ENCODE measurements around the gene SLC43A3. TPM values are rescaled to one million over a fixed set of nuclear protein-coding genes. Genes with fewer than 3 reads are reported as not detected.
A peak's percentile ranks its signal among the peaks of the same experiment; 100 is the strongest.

Gene SLC43A3
- total RNA-seq, 1 donor from 2014 or later = 66.0 TPM

DNA sequence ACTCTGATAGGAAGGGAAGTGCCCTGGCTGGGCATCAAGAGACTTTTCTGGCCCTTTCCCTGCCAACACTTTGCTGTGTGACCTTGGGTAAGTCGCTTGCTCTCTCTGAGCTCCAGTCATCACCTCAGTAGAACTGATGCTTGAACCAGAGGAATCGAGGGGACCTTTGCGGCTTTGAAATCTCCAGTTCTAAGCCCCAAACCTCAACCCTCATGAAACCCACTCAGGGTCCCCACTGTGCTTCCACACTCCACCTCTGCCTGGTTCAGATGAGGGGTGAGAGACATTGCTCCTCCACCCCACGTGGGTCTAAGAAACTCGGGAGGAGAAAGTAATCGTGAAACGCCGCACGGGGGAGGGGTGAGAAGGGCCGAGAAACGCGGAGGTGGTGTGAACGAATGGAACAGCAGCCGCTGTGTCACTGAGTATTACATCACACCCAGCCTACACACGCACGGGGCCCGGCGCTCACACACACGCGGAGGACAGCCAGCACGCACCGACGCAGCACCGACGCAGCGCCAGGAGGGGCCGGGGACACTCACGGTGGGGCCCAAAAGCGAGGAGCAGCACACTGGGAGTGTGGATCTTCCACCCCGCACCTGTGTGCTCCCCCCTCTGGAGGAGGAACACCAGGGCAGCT lies 37.7 kb upstream of the SLC43A3 start:
- H3K4me3 ChIP-seq (ENCODE audit: low read depth, low read length) = no peak overlapping the region
- DNase-seq (ENCODE audit: low read depth) = no peak
- TF ChIP-seq, protein P1, sequence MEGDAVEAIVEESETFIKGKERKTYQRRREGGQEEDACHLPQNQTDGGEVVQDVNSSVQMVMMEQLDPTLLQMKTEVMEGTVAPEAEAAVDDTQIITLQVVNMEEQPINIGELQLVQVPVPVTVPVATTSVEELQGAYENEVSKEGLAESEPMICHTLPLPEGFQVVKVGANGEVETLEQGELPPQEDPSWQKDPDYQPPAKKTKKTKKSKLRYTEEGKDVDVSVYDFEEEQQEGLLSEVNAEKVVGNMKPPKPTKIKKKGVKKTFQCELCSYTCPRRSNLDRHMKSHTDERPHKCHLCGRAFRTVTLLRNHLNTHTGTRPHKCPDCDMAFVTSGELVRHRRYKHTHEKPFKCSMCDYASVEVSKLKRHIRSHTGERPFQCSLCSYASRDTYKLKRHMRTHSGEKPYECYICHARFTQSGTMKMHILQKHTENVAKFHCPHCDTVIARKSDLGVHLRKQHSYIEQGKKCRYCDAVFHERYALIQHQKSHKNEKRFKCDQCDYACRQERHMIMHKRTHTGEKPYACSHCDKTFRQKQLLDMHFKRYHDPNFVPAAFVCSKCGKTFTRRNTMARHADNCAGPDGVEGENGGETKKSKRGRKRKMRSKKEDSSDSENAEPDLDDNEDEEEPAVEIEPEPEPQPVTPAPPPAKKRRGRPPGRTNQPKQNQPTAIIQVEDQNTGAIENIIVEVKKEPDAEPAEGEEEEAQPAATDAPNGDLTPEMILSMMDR (conservative IDR thresholded peaks at IDR 0.05; ENCODE audit: low read depth, low read length) = no peak

DNA sequence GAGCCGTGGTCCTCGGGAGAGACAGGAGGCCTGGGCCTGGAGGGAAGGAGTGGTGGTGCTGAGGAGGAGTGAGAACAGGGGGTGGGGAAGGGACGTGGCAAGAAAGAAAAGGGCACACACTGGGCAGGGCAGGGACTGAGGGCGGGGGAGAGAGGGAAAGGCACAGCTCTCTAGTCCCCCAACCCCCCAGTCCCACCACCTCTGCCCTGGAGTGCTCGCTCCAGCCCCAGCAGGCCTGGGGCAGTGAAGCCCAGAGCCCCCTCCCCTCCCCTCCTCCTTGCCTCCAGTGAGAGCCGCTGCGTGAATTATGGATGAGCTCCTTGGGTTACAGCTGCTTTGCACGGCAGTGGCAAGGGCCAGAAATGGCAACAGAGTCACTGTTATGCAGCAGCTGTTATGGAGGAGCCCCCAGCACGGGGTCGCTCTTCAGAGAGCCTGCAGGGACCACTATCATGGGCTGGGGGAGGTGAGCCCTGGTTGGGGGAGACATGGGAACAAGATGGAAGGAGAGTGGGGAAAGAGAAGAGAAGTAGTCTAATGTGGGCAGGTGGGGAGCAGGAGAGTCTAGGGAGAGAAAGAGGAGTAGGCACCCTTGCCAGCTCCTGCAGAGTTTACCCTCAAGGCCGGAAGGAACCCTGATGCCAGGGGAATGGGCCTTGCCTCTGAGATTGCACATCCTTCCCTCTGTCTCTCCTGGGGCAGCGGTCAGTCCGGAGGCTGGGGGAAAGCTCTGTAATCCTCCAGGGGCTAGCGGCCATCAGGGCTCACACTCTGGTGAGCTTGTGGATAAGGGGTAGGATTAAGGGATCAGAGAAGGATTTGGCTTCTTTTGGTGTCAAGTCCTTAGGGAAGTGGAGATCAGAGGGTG lies 37.0 kb upstream of the SLC43A3 start:
- TF ChIP-seq, protein P1 (conservative IDR thresholded peaks at IDR 0.05; ENCODE audit: low read depth, low read length) = no peak
- no peak for DNase-seq (ENCODE audit: low read depth)
- H3K4me3 ChIP-seq (ENCODE audit: low read depth, low read length) = no peak overlapping the region

DNA sequence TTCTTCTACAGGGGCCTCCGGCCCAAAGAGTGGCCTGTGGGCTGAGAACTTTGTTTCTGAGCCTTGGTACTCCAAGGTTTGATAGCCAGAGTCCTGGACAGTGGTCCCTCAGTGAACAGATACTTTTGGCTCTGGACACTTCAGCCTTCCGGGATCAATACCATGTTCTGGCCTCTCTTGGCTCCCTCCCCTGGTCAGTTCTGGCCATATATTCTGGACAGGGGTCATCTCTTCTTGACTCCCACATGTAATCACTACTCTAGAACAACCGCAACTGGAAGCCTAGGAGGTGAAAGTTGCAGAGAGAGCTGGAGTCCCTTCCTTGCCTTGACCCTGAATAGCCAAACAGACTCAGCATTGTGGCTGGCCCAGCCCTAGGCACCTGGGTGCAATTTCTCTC lies 35.7 kb upstream of the SLC43A3 start:
- no peak for DNase-seq (ENCODE audit: low read depth)
- TF ChIP-seq, protein P1 (conservative IDR thresholded peaks at IDR 0.05; ENCODE audit: low read depth, low read length) = no peak
- no peak overlapping the region for H3K4me3 ChIP-seq (ENCODE audit: low read depth, low read length)

DNA sequence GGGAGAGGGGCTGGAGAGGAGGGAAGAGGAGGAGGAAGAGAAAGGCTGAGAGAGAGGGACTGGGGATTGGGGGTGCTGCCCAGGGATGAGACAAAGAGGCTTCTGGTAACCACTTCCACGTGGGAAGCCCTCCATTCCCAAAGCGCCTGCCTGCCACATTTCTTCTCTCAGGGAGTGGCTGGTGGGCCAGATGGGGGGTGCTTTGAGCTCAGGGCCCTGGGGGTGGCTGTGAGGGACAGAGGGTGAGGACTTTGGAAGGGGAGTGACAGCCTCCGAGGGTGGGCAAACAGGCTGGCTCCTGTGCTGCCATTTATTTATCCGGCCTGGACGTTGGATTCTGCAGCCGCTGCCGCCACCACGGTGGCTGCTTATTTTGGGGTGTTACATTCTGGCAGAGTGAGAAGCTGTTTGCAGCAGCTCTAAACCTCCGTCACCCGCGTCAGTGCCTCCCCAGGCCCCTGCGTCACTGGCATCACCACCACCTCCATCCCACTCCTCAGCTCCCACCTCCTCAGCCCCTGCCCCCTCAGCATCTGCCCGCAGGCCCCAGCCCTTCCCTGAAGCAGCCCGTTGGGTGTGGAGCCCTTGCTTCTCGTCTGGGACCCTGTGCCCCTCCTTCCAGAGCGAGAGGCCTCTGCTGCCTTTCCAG lies 35.0 kb upstream of the SLC43A3 start:
- TF ChIP-seq, protein P1 (conservative IDR thresholded peaks at IDR 0.05; ENCODE audit: low read depth, low read length) = no peak
- no peak overlapping the region for H3K4me3 ChIP-seq (ENCODE audit: low read depth, low read length)
- DNase-seq (ENCODE audit: low read depth) = no peak

DNA sequence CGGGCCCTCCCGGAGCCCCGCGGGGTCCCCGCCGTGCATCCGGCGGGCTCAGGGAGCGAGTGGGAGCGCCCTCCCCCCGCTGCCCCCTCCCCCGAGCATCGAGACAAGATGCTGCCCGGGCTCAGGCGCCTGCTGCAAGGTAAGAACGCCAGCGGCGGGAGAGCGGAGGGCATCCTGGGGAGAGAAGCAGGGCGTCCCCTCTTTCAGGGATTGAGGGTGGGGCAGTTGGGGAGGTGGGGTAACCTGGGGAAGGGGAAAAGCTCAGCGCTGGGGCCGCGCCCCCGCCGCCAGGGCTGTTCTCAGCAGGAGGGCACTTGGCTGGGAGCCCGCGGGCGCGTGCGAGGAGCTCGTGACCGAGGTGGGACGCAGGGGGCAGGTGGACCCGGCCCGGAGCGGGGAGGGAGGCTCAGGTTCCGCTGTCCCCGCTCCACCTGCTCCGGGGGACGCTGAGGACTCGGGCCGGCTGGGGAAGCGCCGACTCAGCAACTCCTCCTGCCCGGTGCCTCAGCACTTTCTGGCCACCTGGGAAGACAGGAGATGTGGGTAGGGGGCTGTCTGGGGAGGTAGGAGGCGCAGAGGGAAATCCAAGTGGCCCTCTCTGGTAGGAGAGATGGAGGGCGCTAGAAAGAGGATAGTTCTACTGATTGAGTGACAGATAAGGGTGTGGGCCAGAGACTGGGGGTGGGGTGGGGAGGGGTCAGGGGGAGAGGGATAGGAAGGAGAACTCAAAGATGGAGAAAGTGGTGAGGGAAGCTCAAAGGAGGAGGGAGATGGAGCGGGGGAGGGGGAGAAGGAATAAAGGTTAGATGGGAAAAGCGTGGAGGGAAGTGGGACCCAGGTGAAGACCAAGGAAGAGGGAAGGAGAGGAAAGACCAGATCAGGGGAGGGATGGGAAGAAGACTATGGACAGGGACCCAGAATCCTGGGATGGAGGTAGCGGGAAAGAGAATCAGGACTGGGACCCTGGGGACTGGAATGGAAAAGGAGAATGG lies 34.1 kb upstream of the SLC43A3 start:
- TF ChIP-seq, protein P1 (conservative IDR thresholded peaks at IDR 0.05; ENCODE audit: low read depth, low read length) = no peak
- no peak for DNase-seq (ENCODE audit: low read depth)
- peak overlapping the region; percentile 44 for H3K4me3 ChIP-seq (ENCODE audit: low read depth, low read length)

Data from epithelial cell of proximal tubule (primary cell).